Measurements from ENCODE around the gene PIGX.
A peak's percentile ranks its signal among the peaks of the same experiment; 100 is the strongest.

PIGX gene

GRCh38 chr3:196711838-196712513, at the start of gene PIGX, which contains the start of gene CEP19:
TSS of gene PIGX (plus strand) at chr3:196712377.
TSS of gene CEP19 (minus strand) at chr3:196712250. CDS start at chr3:196708657, 3,593 bp downstream.
- DNase-seq (ENCODE audit: low spot score) = peak; percentile 96
- in situ Hi-C loops (cut with MboI; ENCODE audit: low pct_unique_long_range_greater_than_20kb, low sequenced_read_pairs, unreplicated experiment) = no loop called here
- no peak for TF ChIP-seq CTCF (IDR thresholded peaks at IDR 0.05; ENCODE audit: extremely low read depth, insufficient read depth, missing control alignments)

- in situ Hi-C loops (cut with MboI; ENCODE audit: low pct_unique_long_range_greater_than_20kb, low sequenced_read_pairs, unreplicated experiment) = no loop called here
- DNase-seq (ENCODE audit: low spot score) = no peak
- TF ChIP-seq CTCF (IDR thresholded peaks at IDR 0.05; ENCODE audit: extremely low read depth, insufficient read depth, missing control alignments) = no peak
Measured at GRCh38 chr3:196662711-196663571, 49.2 kb upstream of the PIGX start.

- no peak for DNase-seq (ENCODE audit: low spot score)
- in situ Hi-C loops (cut with MboI; ENCODE audit: low pct_unique_long_range_greater_than_20kb, low sequenced_read_pairs, unreplicated experiment) = no loop called here
- no peak for TF ChIP-seq CTCF (IDR thresholded peaks at IDR 0.05; ENCODE audit: extremely low read depth, insufficient read depth, missing control alignments)
Measured at GRCh38 chr3:196666001-196666867, 45.9 kb upstream of the PIGX start.

GRCh38 chr3:196667056-196667825, 44.9 kb upstream of the PIGX start:
- in situ Hi-C loops (cut with MboI; ENCODE audit: low pct_unique_long_range_greater_than_20kb, low sequenced_read_pairs, unreplicated experiment) = no loop called here
- no peak for TF ChIP-seq CTCF (IDR thresholded peaks at IDR 0.05; ENCODE audit: extremely low read depth, insufficient read depth, missing control alignments)
- DNase-seq (ENCODE audit: low spot score) = no peak

GRCh38 chr3:196670339-196670738, 41.8 kb upstream of the PIGX start:
- DNase-seq (ENCODE audit: low spot score) = no peak
- in situ Hi-C loops (cut with MboI; ENCODE audit: low pct_unique_long_range_greater_than_20kb, low sequenced_read_pairs, unreplicated experiment) = no loop called here
- TF ChIP-seq CTCF (IDR thresholded peaks at IDR 0.05; ENCODE audit: extremely low read depth, insufficient read depth, missing control alignments) = no peak

Data from GM13977 (cell line).